ENCODE measurements around the gene DAB1.

Gene DAB1

DNA sequence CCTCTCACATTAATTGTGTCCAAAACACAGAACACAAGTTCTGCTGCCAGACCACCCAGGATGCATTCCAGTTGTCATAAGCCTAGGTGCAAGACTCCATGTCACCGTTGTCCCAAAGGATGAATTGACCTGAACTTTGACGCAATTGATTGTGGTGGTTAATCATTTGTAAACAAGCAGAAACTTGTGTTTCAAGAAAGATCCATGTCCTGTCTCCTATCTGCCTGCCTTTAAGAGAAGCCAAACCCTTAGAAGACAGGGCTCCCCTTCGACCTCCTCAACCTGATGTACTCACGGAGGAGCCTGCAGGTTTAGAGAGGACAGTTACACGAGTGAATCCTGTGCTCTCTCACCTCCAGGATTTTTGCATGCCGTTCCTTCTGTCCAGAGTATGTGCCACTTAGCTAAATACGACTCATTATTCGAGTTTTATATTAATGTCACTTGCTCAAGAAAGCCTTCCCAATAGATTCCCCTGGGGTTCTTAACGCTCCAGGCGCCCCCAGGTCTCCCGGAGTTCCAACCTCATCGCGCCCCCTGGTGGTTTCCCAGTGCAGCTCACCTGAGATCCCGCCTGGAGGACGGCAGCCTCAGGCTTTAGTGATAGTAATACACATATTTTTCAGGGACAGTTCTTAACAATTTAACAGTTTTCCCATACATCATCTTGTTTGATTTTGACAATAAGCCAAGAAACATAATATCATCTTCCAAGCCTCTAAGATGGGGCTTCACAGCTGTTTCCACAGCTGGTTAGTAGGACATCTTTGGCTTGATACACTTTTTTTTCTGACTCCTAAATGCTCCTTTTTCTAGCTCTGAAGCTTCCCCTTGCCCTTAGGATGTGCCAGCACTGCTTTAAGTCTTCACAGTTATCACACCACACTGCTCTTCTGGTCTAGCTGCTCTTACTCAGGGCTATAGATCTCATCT is 455.7 kb downstream of the DAB1 start:
- peak; percentile 8 for DNase-seq

DNA sequence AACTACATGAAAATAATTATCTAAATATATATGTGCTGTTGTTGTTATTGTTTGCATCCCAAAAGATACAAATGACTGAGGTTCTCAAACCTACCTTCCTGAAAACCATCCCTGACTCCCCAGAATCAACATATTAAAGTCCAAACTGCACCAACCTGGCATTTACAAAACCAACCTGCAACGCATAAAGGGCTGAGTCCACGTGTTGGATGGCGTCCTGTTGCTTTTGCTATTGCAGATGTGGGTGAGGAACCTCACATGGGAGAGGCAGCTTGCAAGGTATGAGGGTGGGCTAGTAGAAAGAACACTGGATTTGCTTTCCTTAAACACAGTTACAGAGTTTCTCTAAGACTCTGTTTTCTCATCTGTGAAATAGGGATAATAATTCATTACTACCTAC is 456.5 kb downstream of the DAB1 start:
- DNase-seq, result no peak

DNA sequence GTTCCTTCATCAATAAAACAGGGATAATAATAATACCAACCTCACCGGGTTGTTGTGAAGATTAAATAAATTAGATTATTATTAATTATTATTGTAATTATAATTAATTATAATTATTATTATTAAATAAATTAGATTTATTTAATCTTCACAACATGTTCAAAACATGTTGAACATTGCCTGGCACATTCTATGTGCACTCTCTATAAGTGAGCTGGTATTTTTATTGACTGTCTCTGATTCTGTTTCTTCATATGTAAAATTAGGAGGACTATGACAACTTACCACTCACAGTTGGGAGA is 457.2 kb downstream of the DAB1 start:
- DNase-seq, result no peak

DNA sequence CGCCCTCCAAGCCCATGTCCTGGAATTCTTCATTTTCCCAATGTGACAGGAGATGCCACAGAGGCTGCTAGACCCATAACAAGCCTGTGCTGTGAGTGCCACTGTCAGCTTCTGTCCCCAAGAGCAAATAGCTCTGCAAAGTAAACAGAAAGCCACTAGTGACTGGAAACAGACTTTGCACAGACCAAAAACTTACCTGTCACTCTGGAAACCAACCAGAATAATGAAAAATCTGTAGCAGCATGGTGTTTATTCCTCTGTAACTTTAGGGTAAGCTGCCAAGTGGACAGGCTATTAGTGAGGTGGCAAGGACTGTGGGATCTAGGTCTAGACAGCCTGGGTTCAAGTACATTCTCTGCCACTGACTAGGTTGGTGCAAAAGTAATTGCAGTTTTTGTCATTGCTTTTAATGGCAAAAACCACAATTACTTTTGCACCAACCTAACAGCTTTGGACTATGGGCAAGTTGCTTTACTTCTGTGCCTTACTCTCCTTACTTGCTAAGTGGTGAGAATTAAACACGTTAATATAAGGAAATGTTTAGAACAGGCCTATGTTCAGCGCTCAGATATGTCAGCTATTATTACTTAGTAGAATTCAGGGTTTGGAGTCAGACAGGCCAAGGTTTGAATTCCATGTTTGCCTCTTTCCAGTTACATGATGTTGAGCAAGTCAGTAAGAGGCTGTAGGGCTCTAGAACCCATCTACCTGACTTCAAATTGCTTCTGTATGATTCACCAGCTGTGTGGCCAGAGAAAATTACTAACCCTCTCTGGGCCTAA is 457.8 kb downstream of the DAB1 start, which contains the start of gene C8B:
Gene C8B, minus strand, starts transcription at position 100 of the 782 bp plus-strand sequence. Its CDS starts 67 bp downstream, at position 33.
- DNase-seq, result no peak

DNA sequence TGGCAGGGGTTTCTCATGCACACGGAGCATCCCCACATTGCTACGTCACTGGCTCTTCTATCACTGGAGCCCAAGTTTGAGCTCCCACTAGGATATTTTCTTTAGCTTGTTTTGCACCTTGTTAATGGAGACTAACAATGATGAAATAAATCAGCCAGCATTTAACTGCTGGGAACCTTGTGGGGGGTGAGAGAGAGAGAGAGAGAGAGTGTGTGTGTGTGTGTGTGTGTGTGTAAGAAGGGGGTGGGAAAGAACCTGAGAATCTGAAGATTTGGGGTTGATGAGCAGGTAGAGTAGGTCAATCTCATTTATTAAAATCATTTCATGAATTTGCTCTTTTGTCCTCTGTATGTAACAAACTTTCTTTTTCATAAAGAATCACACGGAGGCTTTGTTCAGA is 458.7 kb downstream of the DAB1 start:
- DNase-seq, result no peak

DNA sequence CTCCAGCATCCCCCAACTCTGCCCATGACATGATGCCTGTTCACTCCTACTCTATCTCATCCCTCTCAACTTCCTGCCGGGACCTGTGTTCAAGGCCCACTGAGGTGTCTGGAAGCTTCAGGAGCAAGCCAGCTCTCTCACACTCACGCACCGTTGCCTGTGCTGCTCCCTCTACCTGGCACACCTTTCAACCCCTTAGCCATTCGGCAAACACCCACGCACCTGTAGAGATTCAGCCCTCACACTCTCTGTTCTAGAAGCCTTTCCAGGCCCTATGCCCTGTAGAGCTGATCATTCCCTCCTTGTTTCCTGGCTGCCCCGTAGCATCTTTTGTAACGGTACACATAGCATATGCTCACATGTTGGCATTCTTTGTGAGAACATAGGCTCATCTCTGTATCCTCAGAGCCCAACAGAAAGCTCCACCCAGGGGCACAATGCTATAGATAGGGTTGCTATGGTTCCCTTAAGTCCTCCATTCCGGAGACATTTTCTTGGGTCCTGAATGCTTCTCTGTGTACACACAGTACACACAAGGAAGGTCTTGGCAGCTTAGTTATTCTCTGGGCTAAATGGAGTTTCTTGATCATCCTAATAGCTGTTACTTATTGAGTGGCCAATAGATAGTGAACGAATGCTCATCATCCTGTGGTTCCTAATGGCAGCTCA is 459.4 kb downstream of the DAB1 start:
- no peak for DNase-seq

DNA sequence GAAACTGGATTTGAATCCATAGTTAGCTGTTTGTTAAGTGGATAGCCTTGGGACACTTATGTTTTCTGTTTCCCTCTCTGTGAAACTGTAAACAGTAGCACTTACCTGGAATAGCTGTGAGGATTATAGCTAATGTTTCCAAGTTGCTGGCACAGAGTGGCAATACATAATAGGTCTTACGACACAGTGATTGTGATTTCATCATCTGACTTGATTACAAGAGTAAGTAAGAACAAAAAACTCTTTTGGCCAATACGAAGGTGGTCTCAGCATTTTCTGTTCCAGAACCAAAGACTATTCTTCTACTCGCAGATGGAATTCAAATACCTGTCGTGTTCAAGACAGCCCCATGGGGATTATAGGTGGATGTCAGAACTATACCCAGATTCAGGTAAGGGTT is 460.2 kb downstream of the DAB1 start:
- DNase-seq, result no peak

DNA sequence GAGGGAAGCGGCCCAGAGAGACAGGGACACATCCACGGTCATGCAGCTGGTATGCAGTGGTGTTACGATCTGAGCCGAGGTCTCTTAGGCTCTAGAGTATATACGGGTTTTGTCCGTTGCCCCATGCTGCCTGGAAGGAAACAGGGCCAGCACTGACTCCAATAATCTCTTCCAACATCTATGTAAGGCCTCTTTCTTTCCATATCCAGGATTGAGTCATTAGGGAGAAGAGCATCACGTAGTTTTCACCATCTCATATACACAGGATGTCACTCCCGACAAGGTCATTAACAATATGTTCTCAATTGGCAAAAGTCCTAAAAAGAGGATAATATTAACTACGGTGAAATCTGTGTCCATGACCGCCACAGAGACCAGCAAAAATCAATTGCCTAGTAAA is 462.4 kb downstream of the DAB1 start:
- no peak for DNase-seq

DNA sequence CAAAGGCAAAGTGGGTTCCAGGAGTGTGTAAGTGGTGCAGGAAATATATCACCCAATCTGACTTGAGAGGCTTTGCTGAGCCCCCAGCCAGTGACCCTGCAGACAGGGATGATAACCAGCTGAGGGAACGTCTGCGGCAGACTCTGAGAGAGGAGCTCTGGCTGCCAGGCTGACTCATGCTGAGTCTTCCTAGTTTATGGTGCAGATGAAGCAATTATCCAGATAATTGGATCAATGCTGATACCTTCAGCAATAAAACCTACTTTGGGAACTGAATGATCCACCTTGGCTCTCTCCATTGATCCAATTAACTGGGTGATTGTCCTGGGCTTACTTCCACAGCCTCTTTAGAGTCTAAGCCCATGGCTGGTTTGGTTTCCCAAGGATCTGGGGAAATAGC is 465.3 kb downstream of the DAB1 start:
- no peak for DNase-seq

DNA sequence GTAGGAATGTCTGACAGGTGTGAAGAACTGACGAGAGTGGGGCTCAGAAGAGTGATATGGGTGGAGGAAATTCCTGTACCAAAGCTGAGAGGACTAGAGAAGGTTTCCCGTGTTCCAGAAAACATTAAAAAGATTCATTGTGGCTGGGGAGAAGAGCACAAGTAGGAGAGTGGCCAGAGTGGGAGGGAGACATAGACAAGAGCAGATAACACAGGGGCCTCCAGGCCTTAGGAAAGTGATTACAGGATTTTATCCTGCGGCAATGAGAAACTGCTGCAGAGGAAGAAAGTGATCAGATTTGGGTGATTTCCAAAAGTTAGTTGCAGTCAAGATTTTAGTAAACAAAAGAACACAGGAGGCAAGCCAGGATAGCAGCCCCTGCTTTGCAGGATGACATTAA is 465.9 kb downstream of the DAB1 start:
- no peak for DNase-seq

DNA sequence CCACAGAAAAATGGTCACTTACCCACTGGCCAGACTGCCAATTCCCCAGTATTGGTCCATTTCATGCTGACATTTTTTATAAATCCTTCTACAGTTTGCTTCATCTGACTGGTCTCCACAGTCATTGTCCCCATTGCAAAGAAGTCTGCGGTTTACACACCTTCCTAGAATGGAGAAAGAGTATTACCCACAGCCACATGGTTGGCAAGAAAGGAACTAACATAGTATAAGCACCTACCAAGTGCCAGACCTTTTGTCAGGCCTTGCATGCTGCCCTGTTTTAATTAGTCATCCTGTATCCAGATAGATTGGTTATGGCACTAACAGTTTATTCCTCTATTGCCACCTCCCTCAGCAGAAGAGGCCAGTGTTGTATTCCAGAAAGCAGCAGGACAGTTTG is 469.2 kb downstream of the DAB1 start:
- no peak for DNase-seq

DNA sequence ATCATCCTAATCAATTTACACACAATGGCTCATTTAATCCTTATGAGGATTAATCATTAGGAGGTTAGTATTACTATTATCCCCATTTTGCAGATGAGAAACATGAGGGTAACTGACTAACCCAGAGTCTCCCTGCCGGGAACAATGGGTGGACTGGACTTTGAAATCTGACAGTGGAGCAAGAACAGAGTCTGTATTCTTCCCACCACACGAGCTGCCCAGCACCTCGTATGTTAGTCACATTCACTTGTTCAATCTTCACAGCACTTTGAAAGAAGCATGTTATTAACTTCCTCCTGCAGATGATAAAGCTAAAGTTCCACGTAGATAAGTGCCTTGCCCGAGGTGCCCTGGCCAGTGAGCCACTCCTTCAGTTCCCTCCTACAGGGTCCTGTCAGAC is 470.5 kb downstream of the DAB1 start:
- no peak for DNase-seq

DNA sequence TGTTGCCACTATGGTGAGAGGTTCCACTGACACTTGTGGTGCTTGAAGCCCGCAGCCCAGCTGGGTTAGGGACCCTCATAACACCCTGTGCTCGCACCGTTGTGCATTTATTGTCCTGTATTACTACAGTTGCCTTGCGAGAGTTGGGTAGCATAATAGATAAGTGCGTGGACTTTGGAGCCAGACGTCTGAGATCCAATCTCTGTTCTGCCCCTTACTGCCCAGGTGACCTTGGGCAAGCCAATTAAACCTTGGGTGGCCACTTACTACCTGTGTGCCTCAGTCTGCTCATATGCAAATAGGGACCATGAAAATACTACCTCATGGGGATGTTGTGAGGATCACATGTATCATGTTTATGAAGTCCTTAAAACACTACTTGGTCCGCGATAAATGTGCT is 471.4 kb downstream of the DAB1 start:
- no peak for DNase-seq

DNA sequence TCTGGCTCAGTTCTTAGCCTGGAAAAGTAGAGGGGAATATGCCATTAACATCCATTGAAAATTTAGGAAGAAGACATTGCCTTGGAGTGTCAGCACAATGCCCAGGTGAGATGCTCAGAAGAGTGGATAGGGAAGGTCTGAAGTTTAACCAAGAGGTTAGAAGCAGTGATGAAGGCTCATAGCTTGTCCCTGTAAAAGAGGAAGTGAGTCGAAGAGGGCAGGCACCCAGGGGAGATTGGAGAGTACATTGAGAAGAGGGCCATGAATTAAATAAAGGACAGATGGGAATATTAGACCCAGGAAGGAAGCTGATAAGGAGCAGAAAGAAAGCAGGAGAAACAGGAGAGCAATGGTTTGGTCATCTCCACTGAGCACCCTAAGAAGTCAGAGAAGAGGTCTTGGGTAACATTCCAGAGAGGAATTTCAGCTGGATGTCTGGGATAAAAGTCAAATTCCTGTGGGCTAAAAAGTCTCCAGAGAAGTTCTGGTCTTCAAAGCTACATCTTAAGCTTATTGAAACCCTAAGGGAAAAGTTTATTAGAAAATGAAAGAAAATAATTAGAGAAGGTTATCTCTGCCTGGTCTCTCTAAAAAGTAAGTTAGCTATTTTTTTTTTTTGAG is 475.3 kb downstream of the DAB1 start:
- DNase-seq, result no peak

Data from activated CD4-positive, alpha-beta T cell treated with anti-CD3 and anti-CD28 coated beads, Interleukin-2, Interleukin-6, amounts not matched to agents 100 ng/mL and 50 ng/mL, durations not matched to agents 16 hours and 8 hours (primary cell).